ENCODE measurements around the gene RBM4. TPM values are rescaled to one million over a fixed set of nuclear protein-coding genes. Genes with fewer than 3 reads are reported as not detected.

The RBM4 gene
- total and polyA plus RNA-seq, 2 of the 13 experiments (the other 11 are each of a cell fraction or from before 2014, with no cell fraction given), result 126 to 136 TPM

DNA sequence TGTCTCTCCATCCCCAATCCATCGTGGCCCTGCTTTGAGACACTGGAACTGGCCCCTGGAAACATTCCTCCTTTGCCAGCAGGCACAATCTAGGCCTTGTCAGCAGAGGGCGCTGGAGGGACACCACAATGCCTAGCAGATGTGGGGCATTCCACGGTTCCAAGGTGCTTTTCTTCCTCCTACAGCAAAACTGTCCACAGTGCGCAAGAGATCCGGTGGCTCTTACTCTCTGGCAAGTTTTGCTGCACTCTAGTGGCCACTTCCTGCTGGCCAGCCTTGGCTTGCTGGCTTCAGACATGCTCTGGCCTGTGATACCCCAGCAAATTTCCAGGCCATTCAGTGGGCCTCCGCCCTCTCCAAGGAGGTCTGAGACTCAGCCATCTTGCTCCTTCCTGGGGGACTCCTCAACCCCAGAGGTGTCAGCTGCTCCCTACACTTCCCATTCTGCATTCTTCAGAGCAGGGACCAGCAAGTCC, 56.3 kb downstream of the RBM4 start (continued):
- TF ChIP-seq PHF8 (CRISPR knock-in tag; IDR thresholded peaks at IDR 0.05), result 0 out of 2 replicates have a peak, but pooled peaks have one; percentile 24
- peak; percentile 93 for TF ChIP-seq ZNF124 (CRISPR knock-in tag; IDR thresholded peaks at IDR 0.05)
- TF ChIP-seq, protein P1, sequence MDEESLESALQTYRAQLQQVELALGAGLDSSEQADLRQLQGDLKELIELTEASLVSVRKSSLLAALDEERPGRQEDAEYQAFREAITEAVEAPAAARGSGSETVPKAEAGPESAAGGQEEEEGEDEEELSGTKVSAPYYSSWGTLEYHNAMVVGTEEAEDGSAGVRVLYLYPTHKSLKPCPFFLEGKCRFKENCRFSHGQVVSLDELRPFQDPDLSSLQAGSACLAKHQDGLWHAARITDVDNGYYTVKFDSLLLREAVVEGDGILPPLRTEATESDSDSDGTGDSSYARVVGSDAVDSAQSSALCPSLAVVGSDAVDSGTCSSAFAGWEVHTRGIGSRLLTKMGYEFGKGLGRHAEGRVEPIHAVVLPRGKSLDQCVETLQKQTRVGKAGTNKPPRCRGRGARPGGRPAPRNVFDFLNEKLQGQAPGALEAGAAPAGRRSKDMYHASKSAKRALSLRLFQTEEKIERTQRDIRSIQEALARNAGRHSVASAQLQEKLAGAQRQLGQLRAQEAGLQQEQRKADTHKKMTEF (CRISPR knock-in tag; IDR thresholded peaks at IDR 0.05), result peak; percentile 51; the same call in 1 of the 2 replicates
- TF ChIP-seq ZSCAN21 (CRISPR knock-in tag; IDR thresholded peaks at IDR 0.05; ENCODE audit: borderline replicate concordance), result peak; percentile 72; the same call in 1 of the 2 replicates
- peak; percentile 73; the same call in 1 of the 2 replicates for TF ChIP-seq ZNF556 (CRISPR knock-in tag; IDR thresholded peaks at IDR 0.05; ENCODE audit: borderline replicate concordance)
- TF ChIP-seq, protein P2, sequence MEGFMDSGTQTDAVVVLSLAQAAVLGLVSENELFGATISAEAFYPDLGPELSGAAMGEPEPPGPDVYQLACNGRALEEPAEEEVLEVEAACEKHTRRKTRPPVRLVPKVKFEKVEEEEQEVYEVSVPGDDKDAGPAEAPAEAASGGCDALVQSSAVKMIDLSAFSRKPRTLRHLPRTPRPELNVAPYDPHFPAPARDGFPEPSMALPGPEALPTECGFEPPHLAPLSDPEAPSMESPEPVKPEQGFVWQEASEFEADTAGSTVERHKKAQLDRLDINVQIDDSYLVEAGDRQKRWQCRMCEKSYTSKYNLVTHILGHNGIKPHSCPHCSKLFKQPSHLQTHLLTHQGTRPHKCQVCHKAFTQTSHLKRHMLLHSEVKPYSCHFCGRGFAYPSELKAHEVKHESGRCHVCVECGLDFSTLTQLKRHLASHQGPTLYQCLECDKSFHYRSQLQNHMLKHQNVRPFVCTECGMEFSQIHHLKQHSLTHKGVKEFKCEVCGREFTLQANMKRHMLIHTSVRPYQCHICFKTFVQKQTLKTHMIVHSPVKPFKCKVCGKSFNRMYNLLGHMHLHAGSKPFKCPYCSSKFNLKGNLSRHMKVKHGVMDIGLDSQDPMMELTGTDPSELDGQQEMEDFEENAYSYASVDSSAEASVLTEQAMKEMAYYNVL (CRISPR knock-in tag; IDR thresholded peaks at IDR 0.05; ENCODE audit: borderline replicate concordance), result peak; percentile 49; the same call in 1 of the 2 replicates
- peak; percentile 31; the same call in 1 of the 2 replicates for TF ChIP-seq MYC (CRISPR knock-in tag; IDR thresholded peaks at IDR 0.05; ENCODE audit: borderline replicate concordance)
- TF ChIP-seq, protein P3, sequence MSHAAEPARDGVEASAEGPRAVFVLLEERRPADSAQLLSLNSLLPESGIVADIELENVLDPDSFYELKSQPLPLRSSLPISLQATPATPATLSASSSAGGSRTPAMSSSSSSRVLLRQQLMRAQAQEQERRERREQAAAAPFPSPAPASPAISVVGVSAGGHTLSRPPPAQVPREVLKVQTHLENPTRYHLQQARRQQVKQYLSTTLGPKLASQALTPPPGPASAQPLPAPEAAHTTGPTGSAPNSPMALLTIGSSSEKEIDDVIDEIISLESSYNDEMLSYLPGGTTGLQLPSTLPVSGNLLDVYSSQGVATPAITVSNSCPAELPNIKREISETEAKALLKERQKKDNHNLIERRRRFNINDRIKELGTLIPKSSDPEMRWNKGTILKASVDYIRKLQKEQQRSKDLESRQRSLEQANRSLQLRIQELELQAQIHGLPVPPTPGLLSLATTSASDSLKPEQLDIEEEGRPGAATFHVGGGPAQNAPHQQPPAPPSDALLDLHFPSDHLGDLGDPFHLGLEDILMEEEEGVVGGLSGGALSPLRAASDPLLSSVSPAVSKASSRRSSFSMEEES (CRISPR knock-in tag; IDR thresholded peaks at IDR 0.05), result peak; percentile 60; the same call in 1 of the 2 replicates
- TF ChIP-seq MAFF (IDR thresholded peaks at IDR 0.05; ENCODE audit: low read depth, low read length), result peak; percentile 58
- peak; percentile 94 for TF ChIP-seq ETV5 (CRISPR knock-in tag; IDR thresholded peaks at IDR 0.05; ENCODE audit: borderline replicate concordance)
- 0 out of 2 replicates have a peak, but pooled peaks have one; percentile 14 for TF ChIP-seq NFE2L2 (IDR thresholded peaks at IDR 0.05; ENCODE audit: low read length)
- TF ChIP-seq ZBTB20 (CRISPR knock-in tag; IDR thresholded peaks at IDR 0.05; ENCODE audit: borderline replicate concordance, low read depth), result 0 out of 2 replicates have a peak, but pooled peaks have one; percentile 53
- no peak for TF ChIP-seq YY1 (IDR thresholded peaks at IDR 0.05; ENCODE audit: insufficient read depth, insufficient replicate concordance, low read depth, low read length)
- peak; percentile 76; the same call in 1 of the 2 replicates for TF ChIP-seq ESRRA (CRISPR knock-in tag; IDR thresholded peaks at IDR 0.05; ENCODE audit: low read depth)
- TF ChIP-seq MAZ (IDR thresholded peaks at IDR 0.05; ENCODE audit: borderline replicate concordance, low read depth, low read length), result peak; percentile 61; the same call in 1 of the 2 replicates
- no peak; the same call in 1 of the 2 replicates for TF ChIP-seq MAZ (CRISPR knock-in tag; IDR thresholded peaks at IDR 0.05; ENCODE audit: low read depth)
- no peak for TF ChIP-seq MEF2D (CRISPR knock-in tag; IDR thresholded peaks at IDR 0.05)
- TF ChIP-seq RXRB (CRISPR knock-in tag; IDR thresholded peaks at IDR 0.05; ENCODE audit: borderline replicate concordance), result peak; percentile 64; the same call in 1 of the 2 replicates
- 0 out of 2 replicates have a peak, but pooled peaks have one; percentile 32 for TF ChIP-seq ZFP36L1 (CRISPR knock-in tag; IDR thresholded peaks at IDR 0.05)
- TF ChIP-seq KDM3A (CRISPR knock-in tag; IDR thresholded peaks at IDR 0.05; ENCODE audit: low read depth), result 0 out of 2 replicates have a peak, but pooled peaks have one; percentile 51
- no peak for TF ChIP-seq ZNF282 (IDR thresholded peaks at IDR 0.05; ENCODE audit: partially characterized antibody)
- TF ChIP-seq, protein P4, sequence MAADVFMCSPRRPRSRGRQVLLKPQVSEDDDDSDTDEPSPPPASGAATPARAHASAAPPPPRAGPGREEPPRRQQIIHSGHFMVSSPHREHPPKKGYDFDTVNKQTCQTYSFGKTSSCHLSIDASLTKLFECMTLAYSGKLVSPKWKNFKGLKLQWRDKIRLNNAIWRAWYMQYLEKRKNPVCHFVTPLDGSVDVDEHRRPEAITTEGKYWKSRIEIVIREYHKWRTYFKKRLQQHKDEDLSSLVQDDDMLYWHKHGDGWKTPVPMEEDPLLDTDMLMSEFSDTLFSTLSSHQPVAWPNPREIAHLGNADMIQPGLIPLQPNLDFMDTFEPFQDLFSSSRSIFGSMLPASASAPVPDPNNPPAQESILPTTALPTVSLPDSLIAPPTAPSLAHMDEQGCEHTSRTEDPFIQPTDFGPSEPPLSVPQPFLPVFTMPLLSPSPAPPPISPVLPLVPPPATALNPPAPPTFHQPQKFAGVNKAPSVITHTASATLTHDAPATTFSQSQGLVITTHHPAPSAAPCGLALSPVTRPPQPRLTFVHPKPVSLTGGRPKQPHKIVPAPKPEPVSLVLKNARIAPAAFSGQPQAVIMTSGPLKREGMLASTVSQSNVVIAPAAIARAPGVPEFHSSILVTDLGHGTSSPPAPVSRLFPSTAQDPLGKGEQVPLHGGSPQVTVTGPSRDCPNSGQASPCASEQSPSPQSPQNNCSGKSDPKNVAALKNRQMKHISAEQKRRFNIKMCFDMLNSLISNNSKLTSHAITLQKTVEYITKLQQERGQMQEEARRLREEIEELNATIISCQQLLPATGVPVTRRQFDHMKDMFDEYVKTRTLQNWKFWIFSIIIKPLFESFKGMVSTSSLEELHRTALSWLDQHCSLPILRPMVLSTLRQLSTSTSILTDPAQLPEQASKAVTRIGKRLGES (CRISPR knock-in tag; IDR thresholded peaks at IDR 0.05; ENCODE audit: borderline replicate concordance), result no peak
- no peak for TF ChIP-seq TGIF2 (CRISPR knock-in tag; IDR thresholded peaks at IDR 0.05)

Data from HepG2 (cell line).